Astrocyte (in vitro differentiated cells and primary cell): ENCODE measurements around the gene CBX6. TPM values are rescaled to one million over a fixed set of nuclear protein-coding genes. Genes with fewer than 3 reads are reported as not detected.

Source experiments
- DNase-seq: peaks from one replicate; pipeline ENCODE4 v3.0.0-alpha.2; 2010; ENCODE audit warnings: low read depth
- FAIRE-seq: peaks from 2 replicates; lab custom pipeline; 2011; peaks lifted over from hg19 to GRCh38; lab: Jason Lieb, UNC
- H2AFZ ChIP-seq: 2 replicates; pipeline ENCODE4 v1.6.0; 2012; ENCODE audit warnings: low read depth, low read length, inconsistent platforms
- H3K27ac ChIP-seq: 2 replicates; pipeline ENCODE4 v1.5.1; 2011; ENCODE audit warnings: low read depth, low read length, inconsistent platforms
- H3K27me3 ChIP-seq: 2 replicates; pipeline ENCODE4 v1.6.0; 2011; ENCODE audit warnings: low read length, inconsistent platforms; ENCODE audit not compliant: insufficient read depth
- H3K36me3 ChIP-seq: 2 replicates; pipeline ENCODE4 v1.5.1; 2011; ENCODE audit warnings: low read length, inconsistent platforms; ENCODE audit not compliant: insufficient read depth
- H3K4me1 ChIP-seq: 2 replicates; pipeline ENCODE4 v1.5.1; 2011; ENCODE audit warnings: low read length, inconsistent platforms; ENCODE audit not compliant: insufficient read depth
- H3K4me2 ChIP-seq: 2 replicates; pipeline ENCODE4 v1.6.0; 2012; ENCODE audit warnings: low read length, inconsistent platforms
- H3K4me3 ChIP-seq: 2 replicates; pipeline ENCODE4 v1.5.1; 2011; ENCODE audit warnings: low read depth, mild to moderate bottlenecking, low read length, inconsistent platforms; ENCODE audit not compliant: insufficient read depth
- H3K79me2 ChIP-seq: 2 replicates; pipeline ENCODE4 v1.6.0; 2012; ENCODE audit warnings: mild to moderate bottlenecking, low read length, inconsistent platforms; ENCODE audit not compliant: insufficient read depth
- H3K9ac ChIP-seq: 2 replicates; pipeline ENCODE4 v1.6.0; 2012; ENCODE audit warnings: mild to moderate bottlenecking, low read length, inconsistent platforms
- H3K9me3 ChIP-seq: 2 replicates; pipeline ENCODE4 v1.5.1; 2012; ENCODE audit warnings: low read depth, mild to moderate bottlenecking, low read length, inconsistent platforms; ENCODE audit not compliant: insufficient read depth
- H4K20me1 ChIP-seq: 2 replicates; pipeline ENCODE4 v1.6.0; 2012; ENCODE audit warnings: low read length, inconsistent platforms; ENCODE audit not compliant: insufficient read depth
- H3K27ac Mint-ChIP-seq: one replicate; pipeline ENCODE4 v1.8.0; 2021; ENCODE audit warnings: mild to moderate bottlenecking, mixed read lengths; ENCODE audit not compliant: unreplicated experiment
- H3K27me3 Mint-ChIP-seq: one replicate; pipeline ENCODE4 v1.8.0; 2021; ENCODE audit warnings: low read depth, mixed read lengths; ENCODE audit not compliant: unreplicated experiment
- H3K36me3 Mint-ChIP-seq: one replicate; pipeline ENCODE4 v1.8.0; 2021; ENCODE audit warnings: low read depth, mixed read lengths; ENCODE audit not compliant: unreplicated experiment
- H3K4me1 Mint-ChIP-seq: one replicate; pipeline ENCODE4 v1.8.0; 2021; ENCODE audit warnings: low read depth, mixed read lengths; ENCODE audit not compliant: unreplicated experiment
- H3K4me3 Mint-ChIP-seq: one replicate; pipeline ENCODE4 v1.8.0; 2021; ENCODE audit warnings: mild to moderate bottlenecking, moderate library complexity, mixed read lengths; ENCODE audit not compliant: unreplicated experiment
- H3K9me3 Mint-ChIP-seq: one replicate; pipeline ENCODE4 v1.8.0; 2021; ENCODE audit warnings: mild to moderate bottlenecking, mixed read lengths; ENCODE audit not compliant: unreplicated experiment
- CTCF ChIP-seq: IDR thresholded peaks from 2 replicates; pipeline ENCODE4 v1.5.1; 2011; ENCODE audit warnings: low read depth, mild to moderate bottlenecking, inconsistent platforms, low read length, moderate library complexity; ENCODE audit not compliant: insufficient read depth
- EZH2 ChIP-seq: IDR thresholded peaks from 2 replicates; pipeline ENCODE4 v1.6.1; 2012; ENCODE audit warnings: mild to moderate bottlenecking, low read length, inconsistent platforms; ENCODE audit not compliant: insufficient read depth
- total RNA-seq: library from RNA; stranded (reverse); gene quantifications from 2 replicates; pipeline ENCODE4 v1.2.1, GENCODE V29; 2021

Gene CBX6
- total RNA-seq, 1 donor from 2014 or later: 34.9 TPM

DNA sequence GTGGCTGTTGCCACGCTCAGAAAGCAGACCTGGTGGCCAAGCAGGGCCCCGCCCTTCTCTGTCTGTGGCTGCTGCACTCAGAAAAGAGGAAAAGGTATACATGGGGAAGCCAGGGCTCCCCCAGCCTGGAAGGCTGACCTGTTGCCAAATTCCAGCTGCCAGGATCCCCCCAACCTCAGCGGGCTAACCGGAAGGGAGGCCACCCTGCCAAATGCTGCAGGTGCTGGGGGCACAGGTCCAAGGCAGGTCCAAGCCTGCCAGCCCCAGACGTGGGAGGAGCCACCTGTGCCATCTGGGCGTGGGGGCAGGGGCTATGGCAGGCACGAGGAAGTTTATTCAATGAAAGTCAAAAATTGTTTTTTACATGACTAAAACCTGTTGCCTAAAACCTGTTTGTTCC is 30.8 kb downstream of the CBX6 start:
- FAIRE-seq: no peak
- no peak overlapping the region for H3K27ac ChIP-seq
- no peaks in the 10 kb centered on the region for H3K36me3 ChIP-seq
- H3K9me3 Mint-ChIP-seq: no peaks in the 10 kb centered on the region
- H3K4me1 Mint-ChIP-seq: peaks cover 1% of the 10 kb centered on the region
- no peak overlapping the region for H3K4me3 Mint-ChIP-seq
- H3K4me3 ChIP-seq: no peak overlapping the region
- TF ChIP-seq EZH2 (no peak), CTCF (no peak)
- no peak overlapping the region for H3K27ac Mint-ChIP-seq
- peaks cover 4% of the 10 kb centered on the region for H3K36me3 Mint-ChIP-seq
- H2AFZ ChIP-seq: no peak overlapping the region
- H4K20me1 ChIP-seq: peaks cover 16% of the 10 kb centered on the region
- H3K9me3 ChIP-seq: no peaks in the 10 kb centered on the region
- H3K4me2 ChIP-seq: no peak overlapping the region
- no peaks in the 10 kb centered on the region for H3K79me2 ChIP-seq
- H3K27me3 Mint-ChIP-seq: peaks cover 54% of the 10 kb centered on the region
- DNase-seq: no peak
- H3K4me1 ChIP-seq: peaks cover 6% of the 10 kb centered on the region
- peaks cover 12% of the 10 kb centered on the region for H3K27me3 ChIP-seq
- H3K9ac ChIP-seq: no peak overlapping the region

DNA sequence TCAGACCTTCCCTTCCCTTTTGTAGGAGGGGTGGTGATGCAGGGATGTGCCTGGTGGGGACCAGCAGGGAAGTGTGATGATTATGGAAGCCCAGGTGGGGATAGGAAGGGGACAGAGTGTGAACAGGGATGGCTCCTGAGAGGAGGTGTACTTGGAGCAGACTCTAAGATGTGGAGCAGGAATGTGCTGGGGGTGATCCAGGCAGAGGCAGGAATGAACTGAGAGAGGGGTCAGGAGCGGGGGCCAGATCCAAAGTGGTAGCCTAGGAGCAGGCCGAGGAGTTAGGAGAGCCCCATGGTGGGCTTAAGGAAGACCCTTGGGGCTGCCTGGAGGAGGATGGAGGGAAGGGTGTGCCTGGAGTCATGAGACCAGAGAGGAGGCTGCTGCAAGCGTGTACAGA is 31.9 kb downstream of the CBX6 start:
- H3K4me3 Mint-ChIP-seq: peak overlapping the region; percentile 43
- Histone ChIP-seq H2AFZ (no peak overlapping the region), H3K4me3 (no peak overlapping the region), H3K4me2 (no peak overlapping the region), H3K79me2 (no peaks in the 10 kb centered on the region), H3K4me1 (peaks cover 15% of the 10 kb centered on the region), H3K27me3 (peaks cover 12% of the 10 kb centered on the region), H3K36me3 (no peaks in the 10 kb centered on the region), H4K20me1 (peaks cover 16% of the 10 kb centered on the region), H3K27ac (no peak overlapping the region), H3K9ac (no peak overlapping the region), H3K9me3 (no peaks in the 10 kb centered on the region)
- H3K9me3 Mint-ChIP-seq: no peaks in the 10 kb centered on the region
- H3K4me1 Mint-ChIP-seq: peaks cover 1% of the 10 kb centered on the region
- peaks cover 6% of the 10 kb centered on the region for H3K36me3 Mint-ChIP-seq
- TF ChIP-seq EZH2 (no peak), CTCF (no peak)
- DNase-seq (no peak), FAIRE-seq (no peak)
- peaks cover 57% of the 10 kb centered on the region for H3K27me3 Mint-ChIP-seq
- H3K27ac Mint-ChIP-seq: peak overlapping the region; percentile 51

DNA sequence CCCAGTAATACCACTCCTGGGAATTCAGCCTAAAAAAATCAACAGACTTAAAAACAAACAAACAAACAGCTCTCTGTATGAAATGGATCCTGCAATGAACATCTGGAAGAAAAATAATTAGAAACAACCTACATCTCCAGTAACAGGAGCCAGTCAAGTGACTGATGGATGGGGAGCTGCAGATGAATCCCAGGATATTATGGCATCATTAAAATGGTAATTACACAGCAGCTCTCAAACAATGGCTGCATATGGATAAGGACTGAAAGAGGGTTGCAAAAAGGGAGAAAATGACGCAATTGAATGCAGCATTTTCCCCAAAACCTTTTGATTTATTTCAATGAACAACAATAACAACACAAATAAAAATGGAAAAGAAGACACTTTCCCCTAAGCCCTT is 32.3 kb downstream of the CBX6 start:
- Histone ChIP-seq H4K20me1 (peaks cover 16% of the 10 kb centered on the region), H3K27me3 (peaks cover 12% of the 10 kb centered on the region), H3K4me2 (no peak overlapping the region), H3K4me1 (peaks cover 15% of the 10 kb centered on the region), H3K4me3 (no peak overlapping the region), H3K36me3 (no peaks in the 10 kb centered on the region), H2AFZ (no peak overlapping the region), H3K9me3 (no peaks in the 10 kb centered on the region), H3K79me2 (no peaks in the 10 kb centered on the region), H3K9ac (no peak overlapping the region), H3K27ac (no peak overlapping the region)
- H3K4me3 Mint-ChIP-seq: no peak overlapping the region
- DNase-seq (no peak), FAIRE-seq (no peak)
- peak overlapping the region; percentile 51 for H3K27ac Mint-ChIP-seq
- peaks cover 1% of the 10 kb centered on the region for H3K4me1 Mint-ChIP-seq
- peaks cover 6% of the 10 kb centered on the region for H3K36me3 Mint-ChIP-seq
- no peaks in the 10 kb centered on the region for H3K9me3 Mint-ChIP-seq
- H3K27me3 Mint-ChIP-seq: peaks cover 58% of the 10 kb centered on the region
- TF ChIP-seq CTCF (no peak), EZH2 (no peak)
